GM23338 (cell line): ENCODE data around the gene KAT6B. TPM values are rescaled to one million over a fixed set of nuclear protein-coding genes. Genes with fewer than 3 reads are reported as not detected.

Experiments used
- ATAC-seq: fragments of 200-7000 bp; cut with Tn5 transposase; 3 replicates; pipeline ENCODE4 v1.9.1; 2020
- DNase-seq: peaks from one replicate; pipeline ENCODE4 v3.0.0-alpha.2; 2015; ENCODE audit warnings: low spot score
- H2AFZ ChIP-seq: fragments of 200-600 bp; sonication (generic); 2 replicates; pipeline ENCODE4 v1.8.0; 2016; ENCODE audit warnings: antibody characterized with exemption, mild to moderate bottlenecking, moderate library complexity
- H3F3A ChIP-seq: fragments of 200-600 bp; sonication (generic); replicated peaks from 2 replicates; pipeline ENCODE4 v1.8.0; 2017; ENCODE audit warnings: antibody characterized with exemption, mixed run types, low read depth
- H3K27ac ChIP-seq: fragments of 200-600 bp; sonication (generic); 2 replicates; pipeline ENCODE4 v1.6.1; 2016; ENCODE audit warnings: low read depth
- H3K27me3 ChIP-seq: fragments of 200-600 bp; sonication (generic); 2 replicates; pipeline ENCODE4 v1.8.0; 2016; ENCODE audit warnings: mild to moderate bottlenecking, mixed run types, moderate library complexity; ENCODE audit not compliant: insufficient read depth
- H3K36me3 ChIP-seq: fragments of 200-600 bp; sonication (generic); 2 replicates; pipeline ENCODE4 v1.8.0; 2016; ENCODE audit warnings: mild to moderate bottlenecking; ENCODE audit not compliant: insufficient read depth
- H3K4me1 ChIP-seq: fragments of 200-600 bp; sonication (generic); 2 replicates; pipeline ENCODE4 v1.8.0; 2016; ENCODE audit warnings: mild to moderate bottlenecking, moderate library complexity; ENCODE audit not compliant: insufficient read depth
- H3K4me2 ChIP-seq: fragments of 200-600 bp; sonication (generic); 2 replicates; pipeline ENCODE4 v1.7.1; 2017; ENCODE audit warnings: mixed run types
- H3K4me3 ChIP-seq: fragments of 200-600 bp; sonication (generic); 2 replicates; pipeline ENCODE4 v1.6.1; 2016; ENCODE audit warnings: mixed run types
- H3K79me2 ChIP-seq: fragments of 200-600 bp; sonication (generic); replicated peaks from 2 replicates; pipeline ENCODE4 v1.8.0; 2017; ENCODE audit warnings: mild to moderate bottlenecking; ENCODE audit not compliant: insufficient read depth
- H3K9me2 ChIP-seq: fragments of 200-600 bp; sonication (generic); 2 replicates; pipeline ENCODE4 v1.8.0; 2017; ENCODE audit not compliant: insufficient read depth
- H4K20me1 ChIP-seq: fragments of 200-600 bp; sonication (generic); replicated peaks from 2 replicates; pipeline ENCODE4 v1.8.0; 2017; ENCODE audit warnings: mild to moderate bottlenecking; ENCODE audit not compliant: insufficient read depth
- H3K27ac Mint-ChIP-seq: 2 replicates; pipeline ENCODE4 v1.8.0; 2020; ENCODE audit warnings: inconsistent platforms, mild to moderate bottlenecking, moderate library complexity, mixed read lengths
- H3K27me3 Mint-ChIP-seq: 3 replicates; pipeline ENCODE4 v1.8.0; 2022; ENCODE audit warnings: low read depth, mild to moderate bottlenecking, moderate library complexity, mixed read lengths, inconsistent platforms; ENCODE audit not compliant: insufficient read depth, poor library complexity
- H3K36me3 Mint-ChIP-seq: 3 replicates; pipeline ENCODE4 v1.8.0; 2021; ENCODE audit warnings: low read depth, mild to moderate bottlenecking, inconsistent platforms, moderate library complexity, mixed read lengths
- H3K4me1 Mint-ChIP-seq: 3 replicates; pipeline ENCODE4 v1.8.0; 2020; ENCODE audit warnings: mild to moderate bottlenecking, inconsistent platforms, mixed read lengths
- H3K4me3 Mint-ChIP-seq: 3 replicates; pipeline ENCODE4 v1.8.0; 2021; ENCODE audit warnings: moderate library complexity, mild to moderate bottlenecking, inconsistent platforms, mixed read lengths
- H3K9me3 Mint-ChIP-seq: 3 replicates; pipeline ENCODE4 v1.8.0; 2020; ENCODE audit warnings: moderate library complexity, mild to moderate bottlenecking, inconsistent platforms, mixed read lengths
- CREB1 ChIP-seq: fragments of 250-450 bp; sonication (Bioruptor Pico); IDR thresholded peaks from 2 replicates; pipeline ENCODE4 v1.5.0; 2020; ENCODE audit warnings: low read depth, mild to moderate bottlenecking, moderate library complexity
- ETS1 ChIP-seq: IDR thresholded peaks from 2 replicates; pipeline ENCODE4 v1.6.1; 2016; ENCODE audit warnings: antibody characterized with exemption
- EZH2 ChIP-seq: fragments of 200-600 bp; sonication (generic); IDR thresholded peaks from one replicate; pipeline ENCODE4 v1.8.0; 2017; ENCODE audit warnings: antibody characterized with exemption, mild to moderate bottlenecking, low read depth; ENCODE audit not compliant: unreplicated experiment
- EZH2phosphoT487 ChIP-seq: fragments of 200-600 bp; sonication (generic); IDR thresholded peaks from one replicate; pipeline ENCODE4 v1.8.1; 2018; ENCODE audit warnings: antibody characterized with exemption; ENCODE audit not compliant: unreplicated experiment
- JUNB ChIP-seq: IDR thresholded peaks from one replicate; pipeline ENCODE4 v1.6.1; 2016; ENCODE audit warnings: antibody characterized with exemption; ENCODE audit not compliant: unreplicated experiment
- NANOG ChIP-seq: IDR thresholded peaks from 2 replicates; pipeline ENCODE4 v1.6.1; 2016; ENCODE audit warnings: antibody characterized with exemption, borderline replicate concordance
- POLR2AphosphoS5 ChIP-seq: IDR thresholded peaks from 2 replicates; pipeline ENCODE4 v1.6.1; 2016; ENCODE audit warnings: antibody characterized with exemption, low read depth
- REST ChIP-seq: IDR thresholded peaks from one replicate; pipeline ENCODE4 v1.6.1; 2018; ENCODE audit warnings: antibody characterized with exemption; ENCODE audit not compliant: unreplicated experiment
- STAT1 ChIP-seq: IDR thresholded peaks from one replicate; pipeline ENCODE4 v1.6.1; 2016; ENCODE audit warnings: antibody characterized with exemption; ENCODE audit not compliant: unreplicated experiment
- ZNF114 ChIP-seq: fragments of 250-450 bp; sonication (Bioruptor Pico); IDR thresholded peaks from 2 replicates; pipeline ENCODE4 v1.5.0; 2020; ENCODE audit warnings: mild to moderate bottlenecking, moderate library complexity
- ZNF331 ChIP-seq: fragments of 250-450 bp; sonication (Bioruptor Pico); IDR thresholded peaks from 2 replicates; pipeline ENCODE4 v1.5.0; 2020; ENCODE audit warnings: low read depth, mild to moderate bottlenecking, moderate library complexity
- polyA plus RNA-seq: library from polyadenylated mRNA; unstranded; fragments of >200 nt; fragmentation: Nextera tagmentation; extraction: Ambion mirVana; gene quantifications from 2 replicates; pipeline ENCODE4 v1.2.1, GENCODE V29; 2016
- total RNA-seq: library from RNA; depleted of rRNA; stranded (reverse); fragments of >200 nt; shearing (Covaris generic); gene quantifications from 2 replicates; pipeline ENCODE4 v1.2.3, GENCODE V29; 2014
- TF ChIP-seq, protein P1 (sequence below), 2 experiments: fragments of 200-600 bp in 1 of 2; sonication (generic) in 1 of 2; conservative IDR thresholded peaks; 2 replicates each; pipeline versions ENCODE4 v1.5.1 to v1.6.1; 2016 to 2017; ENCODE audit warnings: antibody characterized with exemption in 2 of 2, low read depth in 2 of 2, mild to moderate bottlenecking in 2 of 2, moderate library complexity in 1 of 2
- TF ChIP-seq, protein P2 (sequence below): fragments of 250-450 bp; sonication (Bioruptor Pico); IDR thresholded peaks from 2 replicates; pipeline ENCODE4 v1.5.0; 2020; ENCODE audit warnings: mild to moderate bottlenecking, moderate library complexity

KAT6B gene
- total and polyA plus RNA-seq, 2 experiments from 2014 or later, result 21.3 to 31.4 TPM

GRCh38 chr10:75003891-75004290, 177.5 kb downstream of the KAT6B start:
- Mint-ChIP-seq H3K27ac (no peak overlapping the region), H3K4me1 (peaks cover 8% of the 10 kb centered on the region; the same call in 2 of the 3 replicates)
- no peak for ATAC-seq

More at GRCh38 chr10:75003891-75004290, 177.5 kb downstream of the KAT6B start:
- H3F3A ChIP-seq, result 0 out of 2 replicates have a peak, but pooled peaks cover 2% of the 10 kb centered on the region
- no peak overlapping the region for H3K4me3 Mint-ChIP-seq
- no peak overlapping the region for H3K27ac ChIP-seq
- no peaks in the 10 kb centered on the region for H3K9me3 Mint-ChIP-seq
- H3K27me3 ChIP-seq, result no peaks in the 10 kb centered on the region
- H3K36me3 Mint-ChIP-seq, result no peaks in the 10 kb centered on the region
- no peak overlapping the region for H2AFZ ChIP-seq
- no peak for DNase-seq
- no peak overlapping the region for H3K4me3 ChIP-seq
- H3K4me1 ChIP-seq, result no peaks in the 10 kb centered on the region
- no peak overlapping the region for H3K4me2 ChIP-seq
- no peaks in the 10 kb centered on the region for H3K9me2 ChIP-seq
- TF ChIP-seq ZNF331 (CRISPR knock-in tag) (no peak), REST (no peak), EZH2phosphoT487 (no peak), ZNF114 (CRISPR knock-in tag) (no peak), STAT1 (no peak), POLR2AphosphoS5 (no peak), JUNB (no peak), NANOG (no peak), EZH2 (no peak), CREB1 (CRISPR knock-in tag) (no peak), ETS1 (no peak)
- TF ChIP-seq, protein P1, sequence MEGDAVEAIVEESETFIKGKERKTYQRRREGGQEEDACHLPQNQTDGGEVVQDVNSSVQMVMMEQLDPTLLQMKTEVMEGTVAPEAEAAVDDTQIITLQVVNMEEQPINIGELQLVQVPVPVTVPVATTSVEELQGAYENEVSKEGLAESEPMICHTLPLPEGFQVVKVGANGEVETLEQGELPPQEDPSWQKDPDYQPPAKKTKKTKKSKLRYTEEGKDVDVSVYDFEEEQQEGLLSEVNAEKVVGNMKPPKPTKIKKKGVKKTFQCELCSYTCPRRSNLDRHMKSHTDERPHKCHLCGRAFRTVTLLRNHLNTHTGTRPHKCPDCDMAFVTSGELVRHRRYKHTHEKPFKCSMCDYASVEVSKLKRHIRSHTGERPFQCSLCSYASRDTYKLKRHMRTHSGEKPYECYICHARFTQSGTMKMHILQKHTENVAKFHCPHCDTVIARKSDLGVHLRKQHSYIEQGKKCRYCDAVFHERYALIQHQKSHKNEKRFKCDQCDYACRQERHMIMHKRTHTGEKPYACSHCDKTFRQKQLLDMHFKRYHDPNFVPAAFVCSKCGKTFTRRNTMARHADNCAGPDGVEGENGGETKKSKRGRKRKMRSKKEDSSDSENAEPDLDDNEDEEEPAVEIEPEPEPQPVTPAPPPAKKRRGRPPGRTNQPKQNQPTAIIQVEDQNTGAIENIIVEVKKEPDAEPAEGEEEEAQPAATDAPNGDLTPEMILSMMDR (conservative IDR thresholded peaks at IDR 0.05; ENCODE audit: low read depth in 2 of 2), result no peak
- TF ChIP-seq, protein P2, sequence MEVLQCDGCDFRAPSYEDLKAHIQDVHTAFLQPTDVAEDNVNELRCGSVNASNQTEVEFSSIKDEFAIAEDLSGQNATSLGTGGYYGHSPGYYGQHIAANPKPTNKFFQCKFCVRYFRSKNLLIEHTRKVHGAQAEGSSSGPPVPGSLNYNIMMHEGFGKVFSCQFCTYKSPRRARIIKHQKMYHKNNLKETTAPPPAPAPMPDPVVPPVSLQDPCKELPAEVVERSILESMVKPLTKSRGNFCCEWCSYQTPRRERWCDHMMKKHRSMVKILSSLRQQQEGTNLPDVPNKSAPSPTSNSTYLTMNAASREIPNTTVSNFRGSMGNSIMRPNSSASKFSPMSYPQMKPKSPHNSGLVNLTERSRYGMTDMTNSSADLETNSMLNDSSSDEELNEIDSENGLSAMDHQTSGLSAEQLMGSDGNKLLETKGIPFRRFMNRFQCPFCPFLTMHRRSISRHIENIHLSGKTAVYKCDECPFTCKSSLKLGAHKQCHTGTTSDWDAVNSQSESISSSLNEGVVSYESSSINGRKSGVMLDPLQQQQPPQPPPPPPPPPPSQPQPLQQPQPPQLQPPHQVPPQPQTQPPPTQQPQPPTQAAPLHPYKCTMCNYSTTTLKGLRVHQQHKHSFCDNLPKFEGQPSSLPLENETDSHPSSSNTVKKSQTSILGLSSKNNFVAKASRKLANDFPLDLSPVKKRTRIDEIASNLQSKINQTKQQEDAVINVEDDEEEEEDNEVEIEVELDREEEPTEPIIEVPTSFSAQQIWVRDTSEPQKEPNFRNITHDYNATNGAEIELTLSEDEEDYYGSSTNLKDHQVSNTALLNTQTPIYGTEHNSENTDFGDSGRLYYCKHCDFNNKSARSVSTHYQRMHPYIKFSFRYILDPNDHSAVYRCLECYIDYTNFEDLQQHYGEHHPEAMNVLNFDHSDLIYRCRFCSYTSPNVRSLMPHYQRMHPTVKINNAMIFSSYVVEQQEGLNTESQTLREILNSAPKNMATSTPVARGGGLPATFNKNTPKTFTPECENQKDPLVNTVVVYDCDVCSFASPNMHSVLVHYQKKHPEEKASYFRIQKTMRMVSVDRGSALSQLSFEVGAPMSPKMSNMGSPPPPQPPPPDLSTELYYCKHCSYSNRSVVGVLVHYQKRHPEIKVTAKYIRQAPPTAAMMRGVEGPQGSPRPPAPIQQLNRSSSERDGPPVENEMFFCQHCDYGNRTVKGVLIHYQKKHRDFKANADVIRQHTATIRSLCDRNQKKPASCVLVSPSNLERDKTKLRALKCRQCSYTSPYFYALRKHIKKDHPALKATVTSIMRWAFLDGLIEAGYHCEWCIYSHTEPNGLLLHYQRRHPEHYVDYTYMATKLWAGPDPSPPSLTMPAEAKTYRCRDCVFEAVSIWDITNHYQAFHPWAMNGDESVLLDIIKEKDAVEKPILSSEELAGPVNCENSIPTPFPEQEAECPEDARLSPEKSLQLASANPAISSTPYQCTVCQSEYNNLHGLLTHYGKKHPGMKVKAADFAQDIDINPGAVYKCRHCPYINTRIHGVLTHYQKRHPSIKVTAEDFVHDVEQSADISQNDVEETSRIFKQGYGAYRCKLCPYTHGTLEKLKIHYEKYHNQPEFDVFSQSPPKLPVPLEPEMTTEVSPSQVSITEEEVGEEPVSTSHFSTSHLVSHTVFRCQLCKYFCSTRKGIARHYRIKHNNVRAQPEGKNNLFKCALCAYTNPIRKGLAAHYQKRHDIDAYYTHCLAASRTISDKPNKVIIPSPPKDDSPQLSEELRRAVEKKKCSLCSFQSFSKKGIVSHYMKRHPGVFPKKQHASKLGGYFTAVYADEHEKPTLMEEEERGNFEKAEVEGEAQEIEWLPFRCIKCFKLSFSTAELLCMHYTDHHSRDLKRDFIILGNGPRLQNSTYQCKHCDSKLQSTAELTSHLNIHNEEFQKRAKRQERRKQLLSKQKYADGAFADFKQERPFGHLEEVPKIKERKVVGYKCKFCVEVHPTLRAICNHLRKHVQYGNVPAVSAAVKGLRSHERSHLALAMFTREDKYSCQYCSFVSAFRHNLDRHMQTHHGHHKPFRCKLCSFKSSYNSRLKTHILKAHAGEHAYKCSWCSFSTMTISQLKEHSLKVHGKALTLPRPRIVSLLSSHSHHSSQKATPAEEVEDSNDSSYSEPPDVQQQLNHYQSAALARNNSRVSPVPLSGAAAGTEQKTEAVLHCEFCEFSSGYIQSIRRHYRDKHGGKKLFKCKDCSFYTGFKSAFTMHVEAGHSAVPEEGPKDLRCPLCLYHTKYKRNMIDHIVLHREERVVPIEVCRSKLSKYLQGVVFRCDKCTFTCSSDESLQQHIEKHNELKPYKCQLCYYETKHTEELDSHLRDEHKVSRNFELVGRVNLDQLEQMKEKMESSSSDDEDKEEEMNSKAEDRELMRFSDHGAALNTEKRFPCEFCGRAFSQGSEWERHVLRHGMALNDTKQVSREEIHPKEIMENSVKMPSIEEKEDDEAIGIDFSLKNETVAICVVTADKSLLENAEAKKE (CRISPR knock-in tag), result no peak
- H4K20me1 ChIP-seq, result no peaks in the 10 kb centered on the region; the same call in 1 of the 2 replicates
- no peaks in the 10 kb centered on the region for H3K79me2 ChIP-seq
- H3K27me3 Mint-ChIP-seq, result no peaks in the 10 kb centered on the region
- H3K36me3 ChIP-seq, result no peaks in the 10 kb centered on the region
